ENCODE data around the gene SERINC1.

SERINC1 gene

DNA sequence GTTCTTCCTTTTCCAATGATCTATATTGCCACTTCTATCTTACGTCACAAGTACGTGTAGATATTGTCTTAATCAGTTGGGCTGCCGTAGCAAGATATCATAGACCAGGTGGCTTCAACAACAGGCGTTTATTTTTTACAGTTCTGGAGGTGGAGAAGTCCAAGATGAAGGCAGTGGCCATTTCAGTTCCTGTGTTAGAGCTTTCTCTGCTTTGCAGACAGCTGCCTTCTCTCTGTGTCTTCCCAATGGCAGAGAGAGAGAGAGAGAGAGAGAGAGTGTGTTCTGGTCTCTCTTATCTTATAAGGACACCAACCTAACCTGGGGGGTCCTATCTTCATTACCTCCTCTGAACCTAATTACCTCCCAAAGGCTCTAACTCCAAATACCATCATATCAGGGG, 63.9 kb downstream of the SERINC1 start:
- Histone ChIP-seq H3K27me3 (replicated peaks; ENCODE audit: control insufficient read depth, insufficient read depth, low read length) (no peaks in the 10 kb centered on the region), H3K4me3 (ENCODE audit: low read length) (no peak overlapping the region), H3K4me1 (ENCODE audit: control insufficient read depth, insufficient read depth, low read length) (peaks cover 13% of the 10 kb centered on the region), H3K9ac (ENCODE audit: low read length) (no peak overlapping the region), H3K36me3 (ENCODE audit: control insufficient read depth, insufficient read depth, low read length, severe bottlenecking) (peaks cover 3% of the 10 kb centered on the region), H3K9me3 (ENCODE audit: control insufficient read depth, low read length) (no peaks in the 10 kb centered on the region)
- DNase-seq (ENCODE audit: low read depth), result no peak

- Histone ChIP-seq H3K9ac (ENCODE audit: low read length) (no peak overlapping the region), H3K4me3 (ENCODE audit: low read length) (no peak overlapping the region), H3K4me1 (ENCODE audit: control insufficient read depth, insufficient read depth, low read length) (peaks cover 14% of the 10 kb centered on the region), H3K36me3 (ENCODE audit: control insufficient read depth, insufficient read depth, low read length, severe bottlenecking) (no peaks in the 10 kb centered on the region), H3K9me3 (ENCODE audit: control insufficient read depth, low read length) (no peaks in the 10 kb centered on the region), H3K27me3 (replicated peaks; ENCODE audit: control insufficient read depth, insufficient read depth, low read length) (no peaks in the 10 kb centered on the region)
- no peak for DNase-seq (ENCODE audit: low read depth)
These were observed 65.4 kb downstream of the SERINC1 start for GRCh38 chr6:122406187-122406586.

GRCh38 chr6:122405417-122405816, 66.2 kb downstream of the SERINC1 start:
- no peaks in the 10 kb centered on the region for H3K36me3 ChIP-seq (ENCODE audit: control insufficient read depth, insufficient read depth, low read length, severe bottlenecking)
- H3K4me1 ChIP-seq (ENCODE audit: control insufficient read depth, insufficient read depth, low read length), result peaks cover 21% of the 10 kb centered on the region
- no peak overlapping the region for H3K9ac ChIP-seq (ENCODE audit: low read length)
- H3K9me3 ChIP-seq (ENCODE audit: control insufficient read depth, low read length), result no peaks in the 10 kb centered on the region
- H3K27me3 ChIP-seq (replicated peaks; ENCODE audit: control insufficient read depth, insufficient read depth, low read length), result no peaks in the 10 kb centered on the region
- no peak overlapping the region for H3K4me3 ChIP-seq (ENCODE audit: low read length)
- DNase-seq (ENCODE audit: low read depth), result no peak

- Histone ChIP-seq H3K27me3 (replicated peaks; ENCODE audit: control insufficient read depth, insufficient read depth, low read length) (no peaks in the 10 kb centered on the region), H3K9ac (ENCODE audit: low read length) (no peak overlapping the region), H3K4me1 (ENCODE audit: control insufficient read depth, insufficient read depth, low read length) (peaks cover 23% of the 10 kb centered on the region), H3K4me3 (ENCODE audit: low read length) (no peak overlapping the region), H3K9me3 (ENCODE audit: control insufficient read depth, low read length) (no peaks in the 10 kb centered on the region), H3K36me3 (ENCODE audit: control insufficient read depth, insufficient read depth, low read length, severe bottlenecking) (no peaks in the 10 kb centered on the region)
- no peak for DNase-seq (ENCODE audit: low read depth)
These were observed 67.2 kb downstream of the SERINC1 start for GRCh38 chr6:122404444-122404843.

GRCh38 chr6:122401104-122401503, 70.5 kb downstream of the SERINC1 start:
- no peak for DNase-seq (ENCODE audit: low read depth)
- H3K36me3 ChIP-seq (ENCODE audit: control insufficient read depth, insufficient read depth, low read length, severe bottlenecking), result no peaks in the 10 kb centered on the region
- peaks cover 29% of the 10 kb centered on the region for H3K4me1 ChIP-seq (ENCODE audit: control insufficient read depth, insufficient read depth, low read length)
- H3K27me3 ChIP-seq (replicated peaks; ENCODE audit: control insufficient read depth, insufficient read depth, low read length), result no peaks in the 10 kb centered on the region
- H3K9me3 ChIP-seq (ENCODE audit: control insufficient read depth, low read length), result no peaks in the 10 kb centered on the region
- peak overlapping the region; percentile 98 for H3K4me3 ChIP-seq (ENCODE audit: low read length)
- no peak overlapping the region for H3K9ac ChIP-seq (ENCODE audit: low read length)

DNA sequence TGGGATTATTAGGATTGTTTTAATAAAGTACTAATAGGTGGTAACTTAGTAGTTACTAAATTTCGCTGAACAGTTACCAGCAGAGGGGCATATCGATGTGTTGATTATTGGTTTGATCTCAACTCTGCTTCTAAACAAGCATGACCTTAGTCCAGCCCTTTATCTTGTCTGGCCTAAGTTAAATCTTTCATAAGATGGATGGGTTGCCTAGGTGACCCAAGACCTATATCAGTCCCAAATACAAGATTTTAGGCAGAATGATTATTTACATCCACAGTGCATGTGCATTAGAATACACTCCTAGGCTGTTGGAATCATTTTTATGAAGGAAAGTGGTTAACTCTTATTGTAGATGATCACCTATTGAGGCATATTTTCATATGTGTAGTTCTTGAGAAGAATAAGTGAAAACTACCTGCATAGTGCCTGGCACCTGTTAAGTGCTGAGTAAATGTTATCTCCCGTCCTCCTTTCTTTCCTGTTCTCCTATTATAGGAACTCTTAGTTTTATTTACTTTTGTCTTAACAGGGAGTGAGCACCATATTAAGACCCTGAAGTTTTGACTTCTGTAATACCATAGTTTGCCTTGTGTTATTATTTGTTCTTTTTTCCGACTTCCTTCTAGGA, 71.0 kb downstream of the SERINC1 start:
- Histone ChIP-seq H3K4me1 (ENCODE audit: control insufficient read depth, insufficient read depth, low read length) (peaks cover 23% of the 10 kb centered on the region), H3K27me3 (replicated peaks; ENCODE audit: control insufficient read depth, insufficient read depth, low read length) (no peaks in the 10 kb centered on the region), H3K9ac (ENCODE audit: low read length) (peak overlapping the region; percentile 97), H3K36me3 (ENCODE audit: control insufficient read depth, insufficient read depth, low read length, severe bottlenecking) (no peaks in the 10 kb centered on the region), H3K4me3 (ENCODE audit: low read length) (peak overlapping the region; percentile 98), H3K9me3 (ENCODE audit: control insufficient read depth, low read length) (no peaks in the 10 kb centered on the region)
- peak; percentile 13 for DNase-seq (ENCODE audit: low read depth)

- Histone ChIP-seq H3K9ac (ENCODE audit: low read length) (peak overlapping the region; percentile 97), H3K4me1 (ENCODE audit: control insufficient read depth, insufficient read depth, low read length) (peaks cover 19% of the 10 kb centered on the region), H3K9me3 (ENCODE audit: control insufficient read depth, low read length) (no peaks in the 10 kb centered on the region), H3K4me3 (ENCODE audit: low read length) (peak overlapping the region; percentile 98), H3K36me3 (ENCODE audit: control insufficient read depth, insufficient read depth, low read length, severe bottlenecking) (no peaks in the 10 kb centered on the region), H3K27me3 (replicated peaks; ENCODE audit: control insufficient read depth, insufficient read depth, low read length) (no peaks in the 10 kb centered on the region)
- peak; percentile 67 for DNase-seq (ENCODE audit: low read depth)
These were observed 71.5 kb downstream of the SERINC1 start for GRCh38 chr6:122400121-122400450.

- H3K4me3 ChIP-seq (ENCODE audit: low read length), result peak within 1 kb of the TSS; percentile 98
- DNase-seq (ENCODE audit: low read depth), result peak; percentile 99
- no peaks in the 10 kb centered on the region for H3K27me3 ChIP-seq (replicated peaks; ENCODE audit: control insufficient read depth, insufficient read depth, low read length)
- peak within 1 kb of the TSS; percentile 97 for H3K9ac ChIP-seq (ENCODE audit: low read length)
- H3K36me3 ChIP-seq (ENCODE audit: control insufficient read depth, insufficient read depth, low read length, severe bottlenecking), result no peaks in the 10 kb centered on the region
- H3K9me3 ChIP-seq (ENCODE audit: control insufficient read depth, low read length), result no peaks in the 10 kb centered on the region
- H3K4me1 ChIP-seq (ENCODE audit: control insufficient read depth, insufficient read depth, low read length), result peaks cover 19% of the 10 kb centered on the region
These were observed 72.1 kb downstream of the SERINC1 start, which contains the start of gene HSF2 for GRCh38 chr6:122399348-122400120. HSF2 (plus strand) TSS chr6:122399652; CDS start chr6:122399738, 86 bp downstream.

- Histone ChIP-seq H3K9ac (ENCODE audit: low read length) (peak overlapping the region; percentile 56), H3K9me3 (ENCODE audit: control insufficient read depth, low read length) (no peaks in the 10 kb centered on the region), H3K27me3 (replicated peaks; ENCODE audit: control insufficient read depth, insufficient read depth, low read length) (no peaks in the 10 kb centered on the region), H3K4me3 (ENCODE audit: low read length) (peak overlapping the region; percentile 65), H3K4me1 (ENCODE audit: control insufficient read depth, insufficient read depth, low read length) (peaks cover 18% of the 10 kb centered on the region), H3K36me3 (ENCODE audit: control insufficient read depth, insufficient read depth, low read length, severe bottlenecking) (no peaks in the 10 kb centered on the region)
- DNase-seq (ENCODE audit: low read depth), result no peak
These were observed 72.6 kb downstream of the SERINC1 start for GRCh38 chr6:122399055-122399347.

- peaks cover 6% of the 10 kb centered on the region for H3K4me1 ChIP-seq (ENCODE audit: control insufficient read depth, insufficient read depth, low read length)
- H3K27me3 ChIP-seq (replicated peaks; ENCODE audit: control insufficient read depth, insufficient read depth, low read length), result no peaks in the 10 kb centered on the region
- no peaks in the 10 kb centered on the region for H3K36me3 ChIP-seq (ENCODE audit: control insufficient read depth, insufficient read depth, low read length, severe bottlenecking)
- H3K9me3 ChIP-seq (ENCODE audit: control insufficient read depth, low read length), result no peaks in the 10 kb centered on the region
- H3K4me3 ChIP-seq (ENCODE audit: low read length), result no peak overlapping the region
- no peak for DNase-seq (ENCODE audit: low read depth)
- no peak overlapping the region for H3K9ac ChIP-seq (ENCODE audit: low read length)
These were observed 77.6 kb downstream of the SERINC1 start for GRCh38 chr6:122394016-122394415.

DNA sequence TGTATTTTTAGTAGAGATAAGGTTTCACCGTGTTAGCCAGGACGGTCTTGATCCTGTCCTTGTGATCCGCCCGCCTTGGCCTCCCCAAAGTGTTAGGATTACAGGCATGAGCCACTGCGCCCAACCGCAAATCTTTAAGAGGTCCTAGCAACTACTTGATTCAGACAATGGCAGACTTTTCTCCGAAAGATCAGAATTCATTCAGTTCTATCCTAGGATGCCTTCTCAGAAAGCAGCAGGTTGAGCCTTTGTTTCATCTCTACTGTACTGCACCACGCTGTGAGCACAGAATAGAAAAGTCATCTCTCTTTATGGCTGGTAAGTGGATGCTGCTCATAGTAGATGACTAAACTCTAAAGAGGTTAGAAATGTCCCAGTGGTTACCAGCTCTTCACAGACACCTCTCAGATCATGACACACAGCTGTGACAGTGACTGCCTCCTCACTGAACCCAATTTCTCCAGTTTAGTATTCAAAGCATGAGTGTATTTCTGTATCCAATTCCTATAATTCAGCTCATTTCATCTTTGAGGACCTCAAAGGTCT, 78.2 kb downstream of the SERINC1 start:
- H3K27me3 ChIP-seq (replicated peaks; ENCODE audit: control insufficient read depth, insufficient read depth, low read length), result no peaks in the 10 kb centered on the region
- H3K9ac ChIP-seq (ENCODE audit: low read length), result no peak overlapping the region
- no peaks in the 10 kb centered on the region for H3K9me3 ChIP-seq (ENCODE audit: control insufficient read depth, low read length)
- no peaks in the 10 kb centered on the region for H3K36me3 ChIP-seq (ENCODE audit: control insufficient read depth, insufficient read depth, low read length, severe bottlenecking)
- DNase-seq (ENCODE audit: low read depth), result no peak
- H3K4me1 ChIP-seq (ENCODE audit: control insufficient read depth, insufficient read depth, low read length), result peaks cover under 1% of the 10 kb centered on the region
- no peak overlapping the region for H3K4me3 ChIP-seq (ENCODE audit: low read length)

Measured in adipocyte (in vitro differentiated cells).